ENCODE measurements around the gene AP3D1. TPM values are rescaled to one million over a fixed set of nuclear protein-coding genes. Genes with fewer than 3 reads are reported as not detected.

The AP3D1 gene
- total and polyA plus RNA-seq, 9 of the 15 experiments (the other 6 are each of a cell fraction or from before 2014, with no cell fraction given) = 1.2 to 86.1 (median 35.9) TPM

DNA sequence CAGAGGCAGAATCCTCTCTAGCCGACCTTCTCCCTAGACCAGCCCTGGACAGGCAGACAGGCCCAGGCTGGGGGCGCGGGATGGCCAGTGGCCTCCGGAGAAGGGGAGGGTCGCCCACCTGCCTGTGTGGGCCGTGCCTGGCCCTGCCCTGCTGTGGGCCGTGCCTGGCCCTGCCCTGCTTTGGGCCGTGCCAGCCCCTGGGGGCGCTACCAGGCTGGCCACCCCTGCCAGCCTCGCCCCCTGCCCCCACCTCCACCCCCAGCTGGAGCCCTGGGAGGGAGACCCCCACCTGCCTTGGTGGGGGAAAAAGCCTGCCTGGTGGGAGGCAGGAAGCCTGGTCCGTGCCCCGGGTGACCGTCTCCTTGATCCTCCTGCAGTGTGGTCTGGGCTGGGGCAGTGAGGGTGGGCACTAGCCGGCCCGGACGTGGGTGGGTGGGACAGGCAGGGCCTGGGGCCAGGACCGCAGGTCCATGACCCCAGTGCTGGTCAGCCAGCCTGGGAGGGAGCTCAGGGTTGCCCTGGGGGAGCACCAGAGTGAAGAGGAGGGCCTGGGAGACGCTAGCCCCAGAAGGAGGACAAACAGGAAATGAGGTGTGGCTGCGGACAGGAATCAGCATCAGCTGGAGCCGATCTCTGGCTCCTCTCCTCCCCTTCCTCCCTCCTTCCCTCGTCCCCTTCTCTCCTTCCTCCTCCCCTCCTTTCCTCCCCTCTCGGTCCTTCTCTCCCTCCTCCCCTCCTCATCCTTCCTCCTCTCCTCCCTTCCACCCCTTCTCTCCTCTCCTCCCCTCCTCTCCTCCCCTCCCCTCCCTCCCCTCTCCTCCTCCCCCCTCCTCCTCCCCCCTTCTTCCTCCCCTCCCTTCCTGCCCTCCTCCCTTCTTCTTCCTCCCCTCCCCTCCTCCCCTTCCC is 95.2 kb downstream of the AP3D1 start (continued):
- TF ChIP-seq, protein P1, sequence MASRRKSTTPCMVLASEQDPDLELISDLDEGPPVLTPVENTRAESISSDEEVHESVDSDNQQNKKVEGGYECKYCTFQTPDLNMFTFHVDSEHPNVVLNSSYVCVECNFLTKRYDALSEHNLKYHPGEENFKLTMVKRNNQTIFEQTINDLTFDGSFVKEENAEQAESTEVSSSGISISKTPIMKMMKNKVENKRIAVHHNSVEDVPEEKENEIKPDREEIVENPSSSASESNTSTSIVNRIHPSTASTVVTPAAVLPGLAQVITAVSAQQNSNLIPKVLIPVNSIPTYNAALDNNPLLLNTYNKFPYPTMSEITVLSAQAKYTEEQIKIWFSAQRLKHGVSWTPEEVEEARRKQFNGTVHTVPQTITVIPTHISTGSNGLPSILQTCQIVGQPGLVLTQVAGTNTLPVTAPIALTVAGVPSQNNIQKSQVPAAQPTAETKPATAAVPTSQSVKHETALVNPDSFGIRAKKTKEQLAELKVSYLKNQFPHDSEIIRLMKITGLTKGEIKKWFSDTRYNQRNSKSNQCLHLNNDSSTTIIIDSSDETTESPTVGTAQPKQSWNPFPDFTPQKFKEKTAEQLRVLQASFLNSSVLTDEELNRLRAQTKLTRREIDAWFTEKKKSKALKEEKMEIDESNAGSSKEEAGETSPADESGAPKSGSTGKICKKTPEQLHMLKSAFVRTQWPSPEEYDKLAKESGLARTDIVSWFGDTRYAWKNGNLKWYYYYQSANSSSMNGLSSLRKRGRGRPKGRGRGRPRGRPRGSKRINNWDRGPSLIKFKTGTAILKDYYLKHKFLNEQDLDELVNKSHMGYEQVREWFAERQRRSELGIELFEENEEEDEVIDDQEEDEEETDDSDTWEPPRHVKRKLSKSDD (conservative IDR thresholded peaks at IDR 0.05; ENCODE audit: low read length) = no peak
- TF ChIP-seq, protein P2, sequence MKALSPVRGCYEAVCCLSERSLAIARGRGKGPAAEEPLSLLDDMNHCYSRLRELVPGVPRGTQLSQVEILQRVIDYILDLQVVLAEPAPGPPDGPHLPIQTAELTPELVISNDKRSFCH (CRISPR knock-in tag; IDR thresholded peaks at IDR 0.05) = no peak
- TF ChIP-seq, protein P2 (tag; IDR thresholded peaks at IDR 0.05) = 0 out of 2 replicates have a peak, but pooled peaks have one; percentile 38
- TF ChIP-seq, protein P3, sequence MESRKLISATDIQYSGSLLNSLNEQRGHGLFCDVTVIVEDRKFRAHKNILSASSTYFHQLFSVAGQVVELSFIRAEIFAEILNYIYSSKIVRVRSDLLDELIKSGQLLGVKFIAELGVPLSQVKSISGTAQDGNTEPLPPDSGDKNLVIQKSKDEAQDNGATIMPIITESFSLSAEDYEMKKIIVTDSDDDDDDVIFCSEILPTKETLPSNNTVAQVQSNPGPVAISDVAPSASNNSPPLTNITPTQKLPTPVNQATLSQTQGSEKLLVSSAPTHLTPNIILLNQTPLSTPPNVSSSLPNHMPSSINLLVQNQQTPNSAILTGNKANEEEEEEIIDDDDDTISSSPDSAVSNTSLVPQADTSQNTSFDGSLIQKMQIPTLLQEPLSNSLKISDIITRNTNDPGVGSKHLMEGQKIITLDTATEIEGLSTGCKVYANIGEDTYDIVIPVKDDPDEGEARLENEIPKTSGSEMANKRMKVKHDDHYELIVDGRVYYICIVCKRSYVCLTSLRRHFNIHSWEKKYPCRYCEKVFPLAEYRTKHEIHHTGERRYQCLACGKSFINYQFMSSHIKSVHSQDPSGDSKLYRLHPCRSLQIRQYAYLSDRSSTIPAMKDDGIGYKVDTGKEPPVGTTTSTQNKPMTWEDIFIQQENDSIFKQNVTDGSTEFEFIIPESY (CRISPR knock-in tag; IDR thresholded peaks at IDR 0.05) = no peak
- TF ChIP-seq, protein P4, sequence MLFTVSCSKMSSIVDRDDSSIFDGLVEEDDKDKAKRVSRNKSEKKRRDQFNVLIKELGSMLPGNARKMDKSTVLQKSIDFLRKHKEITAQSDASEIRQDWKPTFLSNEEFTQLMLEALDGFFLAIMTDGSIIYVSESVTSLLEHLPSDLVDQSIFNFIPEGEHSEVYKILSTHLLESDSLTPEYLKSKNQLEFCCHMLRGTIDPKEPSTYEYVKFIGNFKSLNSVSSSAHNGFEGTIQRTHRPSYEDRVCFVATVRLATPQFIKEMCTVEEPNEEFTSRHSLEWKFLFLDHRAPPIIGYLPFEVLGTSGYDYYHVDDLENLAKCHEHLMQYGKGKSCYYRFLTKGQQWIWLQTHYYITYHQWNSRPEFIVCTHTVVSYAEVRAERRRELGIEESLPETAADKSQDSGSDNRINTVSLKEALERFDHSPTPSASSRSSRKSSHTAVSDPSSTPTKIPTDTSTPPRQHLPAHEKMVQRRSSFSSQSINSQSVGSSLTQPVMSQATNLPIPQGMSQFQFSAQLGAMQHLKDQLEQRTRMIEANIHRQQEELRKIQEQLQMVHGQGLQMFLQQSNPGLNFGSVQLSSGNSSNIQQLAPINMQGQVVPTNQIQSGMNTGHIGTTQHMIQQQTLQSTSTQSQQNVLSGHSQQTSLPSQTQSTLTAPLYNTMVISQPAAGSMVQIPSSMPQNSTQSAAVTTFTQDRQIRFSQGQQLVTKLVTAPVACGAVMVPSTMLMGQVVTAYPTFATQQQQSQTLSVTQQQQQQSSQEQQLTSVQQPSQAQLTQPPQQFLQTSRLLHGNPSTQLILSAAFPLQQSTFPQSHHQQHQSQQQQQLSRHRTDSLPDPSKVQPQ (CRISPR knock-in tag; IDR thresholded peaks at IDR 0.05; ENCODE audit: borderline replicate concordance) = no peak
- no peak for TF ChIP-seq TAF7 (tag; IDR thresholded peaks at IDR 0.05)
- no peak for TF ChIP-seq ZNF77 (CRISPR knock-in tag; IDR thresholded peaks at IDR 0.05)
- no peak for TF ChIP-seq ZNF124 (CRISPR knock-in tag; IDR thresholded peaks at IDR 0.05)
- no peak; the same call in 1 of the 2 replicates for TF ChIP-seq ZBTB1 (CRISPR knock-in tag; IDR thresholded peaks at IDR 0.05; ENCODE audit: borderline replicate concordance, low read depth)
- TF ChIP-seq, protein P5, sequence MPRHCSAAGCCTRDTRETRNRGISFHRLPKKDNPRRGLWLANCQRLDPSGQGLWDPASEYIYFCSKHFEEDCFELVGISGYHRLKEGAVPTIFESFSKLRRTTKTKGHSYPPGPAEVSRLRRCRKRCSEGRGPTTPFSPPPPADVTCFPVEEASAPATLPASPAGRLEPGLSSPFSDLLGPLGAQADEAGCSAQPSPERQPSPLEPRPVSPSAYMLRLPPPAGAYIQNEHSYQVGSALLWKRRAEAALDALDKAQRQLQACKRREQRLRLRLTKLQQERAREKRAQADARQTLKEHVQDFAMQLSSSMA (CRISPR knock-in tag; IDR thresholded peaks at IDR 0.05) = no peak
- no peak for TF ChIP-seq XRCC4 (IDR thresholded peaks at IDR 0.05; ENCODE audit: extremely low read depth, insufficient read depth, insufficient read length)
- TF ChIP-seq, protein P6, sequence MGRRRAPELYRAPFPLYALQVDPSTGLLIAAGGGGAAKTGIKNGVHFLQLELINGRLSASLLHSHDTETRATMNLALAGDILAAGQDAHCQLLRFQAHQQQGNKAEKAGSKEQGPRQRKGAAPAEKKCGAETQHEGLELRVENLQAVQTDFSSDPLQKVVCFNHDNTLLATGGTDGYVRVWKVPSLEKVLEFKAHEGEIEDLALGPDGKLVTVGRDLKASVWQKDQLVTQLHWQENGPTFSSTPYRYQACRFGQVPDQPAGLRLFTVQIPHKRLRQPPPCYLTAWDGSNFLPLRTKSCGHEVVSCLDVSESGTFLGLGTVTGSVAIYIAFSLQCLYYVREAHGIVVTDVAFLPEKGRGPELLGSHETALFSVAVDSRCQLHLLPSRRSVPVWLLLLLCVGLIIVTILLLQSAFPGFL (CRISPR knock-in tag; IDR thresholded peaks at IDR 0.05) = no peak
- TF ChIP-seq HDAC8 (tag; IDR thresholded peaks at IDR 0.05) = no peak
- TF ChIP-seq CBFB (CRISPR knock-in tag; IDR thresholded peaks at IDR 0.05) = no peak
- peak; percentile 64 for TF ChIP-seq SUPT5H (IDR thresholded peaks at IDR 0.05)
- TF ChIP-seq MCM3 (IDR thresholded peaks at IDR 0.05) = no peak
- TF ChIP-seq SP2 (IDR thresholded peaks at IDR 0.05; ENCODE audit: extremely low read depth, low read depth, low read length, poor library complexity, severe bottlenecking) = no peak
